GM06990 (cell line): ENCODE data around the gene DLG2.

Source experiments
- DNase-seq: peaks from one replicate; pipeline ENCODE4 v3.0.0-alpha.2; 2011; ENCODE audit not compliant: insufficient read length; ENCODE audit errors: extremely low read depth
- H3K27me3 ChIP-seq: replicated peaks from 2 replicates; pipeline ENCODE4 v1.6.0; 2011; ENCODE audit warnings: low read length; ENCODE audit not compliant: control insufficient read depth, insufficient read depth
- H3K36me3 ChIP-seq: 2 replicates; pipeline ENCODE4 v1.5.1; 2011; ENCODE audit warnings: low read length; ENCODE audit not compliant: control insufficient read depth, insufficient read depth
- H3K4me3 ChIP-seq: replicated peaks from 2 replicates; pipeline ENCODE4 v1.5.1; 2011; ENCODE audit warnings: low read depth, mild to moderate bottlenecking, control low read depth, low read length
- TF ChIP-seq, protein P1 (sequence below): IDR thresholded peaks from 2 replicates; pipeline ENCODE4 v1.5.1; 2011; ENCODE audit warnings: low read length, control low read depth, mild to moderate bottlenecking, inconsistent platforms; ENCODE audit not compliant: insufficient read depth, poor library complexity, severe bottlenecking

Gene DLG2

DNA sequence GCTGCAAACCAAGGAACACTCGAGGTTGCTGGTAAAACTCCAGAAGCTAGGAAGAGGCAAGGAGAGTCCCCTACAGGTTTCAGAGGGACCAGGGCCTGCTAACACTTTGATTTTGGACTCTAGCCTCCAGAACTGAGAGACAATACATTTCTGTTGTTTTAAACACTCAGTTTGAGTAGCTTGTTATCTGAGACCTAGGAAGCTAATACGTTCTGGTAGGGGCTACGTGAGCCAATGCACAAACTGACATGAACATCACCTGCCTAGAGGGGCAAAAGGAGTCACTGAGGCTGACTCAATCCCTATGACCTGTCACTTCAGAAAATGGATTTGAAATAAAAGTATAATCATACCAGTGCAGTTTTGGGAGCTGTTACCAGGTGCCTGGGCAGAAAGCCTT lies 1775.1 kb downstream of the DLG2 start:
- Histone ChIP-seq H3K4me3 (no peak overlapping the region), H3K36me3 (no peaks in the 10 kb centered on the region), H3K27me3 (no peaks in the 10 kb centered on the region)
- TF ChIP-seq, protein P1, sequence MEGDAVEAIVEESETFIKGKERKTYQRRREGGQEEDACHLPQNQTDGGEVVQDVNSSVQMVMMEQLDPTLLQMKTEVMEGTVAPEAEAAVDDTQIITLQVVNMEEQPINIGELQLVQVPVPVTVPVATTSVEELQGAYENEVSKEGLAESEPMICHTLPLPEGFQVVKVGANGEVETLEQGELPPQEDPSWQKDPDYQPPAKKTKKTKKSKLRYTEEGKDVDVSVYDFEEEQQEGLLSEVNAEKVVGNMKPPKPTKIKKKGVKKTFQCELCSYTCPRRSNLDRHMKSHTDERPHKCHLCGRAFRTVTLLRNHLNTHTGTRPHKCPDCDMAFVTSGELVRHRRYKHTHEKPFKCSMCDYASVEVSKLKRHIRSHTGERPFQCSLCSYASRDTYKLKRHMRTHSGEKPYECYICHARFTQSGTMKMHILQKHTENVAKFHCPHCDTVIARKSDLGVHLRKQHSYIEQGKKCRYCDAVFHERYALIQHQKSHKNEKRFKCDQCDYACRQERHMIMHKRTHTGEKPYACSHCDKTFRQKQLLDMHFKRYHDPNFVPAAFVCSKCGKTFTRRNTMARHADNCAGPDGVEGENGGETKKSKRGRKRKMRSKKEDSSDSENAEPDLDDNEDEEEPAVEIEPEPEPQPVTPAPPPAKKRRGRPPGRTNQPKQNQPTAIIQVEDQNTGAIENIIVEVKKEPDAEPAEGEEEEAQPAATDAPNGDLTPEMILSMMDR: no peak
- DNase-seq: no peak

GRCh38 chr11:83847467-83848034 lies 1779.6 kb downstream of the DLG2 start:
- Histone ChIP-seq H3K4me3 (no peak overlapping the region), H3K36me3 (no peaks in the 10 kb centered on the region), H3K27me3 (no peaks in the 10 kb centered on the region)
- DNase-seq: no peak
- TF ChIP-seq, protein P1: no peak

GRCh38 chr11:83845797-83846196 lies 1781.3 kb downstream of the DLG2 start:
- no peak overlapping the region for H3K4me3 ChIP-seq
- H3K27me3 ChIP-seq: no peaks in the 10 kb centered on the region
- no peak for DNase-seq
- no peaks in the 10 kb centered on the region for H3K36me3 ChIP-seq
- TF ChIP-seq, protein P1: no peak

DNA sequence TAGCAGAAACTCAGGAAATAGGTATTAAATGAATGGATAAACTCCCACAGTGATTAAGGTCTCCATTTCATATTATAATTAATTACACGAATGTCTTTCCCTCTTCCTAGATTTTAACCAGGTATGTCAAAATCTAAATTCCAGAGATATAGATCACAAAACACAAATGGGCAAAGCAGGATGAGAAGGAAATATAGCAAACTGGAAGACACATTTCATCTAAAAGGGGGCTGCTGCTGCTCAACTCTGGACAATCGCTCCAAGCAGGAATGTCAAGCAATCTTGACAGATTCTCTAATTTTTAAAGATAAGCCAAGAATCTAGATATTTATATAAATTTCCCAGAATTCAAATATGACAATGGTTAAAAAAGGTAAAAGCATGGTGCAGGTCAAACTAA lies 1786.8 kb downstream of the DLG2 start:
- Histone ChIP-seq H3K36me3 (no peaks in the 10 kb centered on the region), H3K4me3 (no peak overlapping the region), H3K27me3 (no peaks in the 10 kb centered on the region; the same call in 1 of the 2 replicates)
- no peak for DNase-seq
- TF ChIP-seq, protein P1: no peak

DNA sequence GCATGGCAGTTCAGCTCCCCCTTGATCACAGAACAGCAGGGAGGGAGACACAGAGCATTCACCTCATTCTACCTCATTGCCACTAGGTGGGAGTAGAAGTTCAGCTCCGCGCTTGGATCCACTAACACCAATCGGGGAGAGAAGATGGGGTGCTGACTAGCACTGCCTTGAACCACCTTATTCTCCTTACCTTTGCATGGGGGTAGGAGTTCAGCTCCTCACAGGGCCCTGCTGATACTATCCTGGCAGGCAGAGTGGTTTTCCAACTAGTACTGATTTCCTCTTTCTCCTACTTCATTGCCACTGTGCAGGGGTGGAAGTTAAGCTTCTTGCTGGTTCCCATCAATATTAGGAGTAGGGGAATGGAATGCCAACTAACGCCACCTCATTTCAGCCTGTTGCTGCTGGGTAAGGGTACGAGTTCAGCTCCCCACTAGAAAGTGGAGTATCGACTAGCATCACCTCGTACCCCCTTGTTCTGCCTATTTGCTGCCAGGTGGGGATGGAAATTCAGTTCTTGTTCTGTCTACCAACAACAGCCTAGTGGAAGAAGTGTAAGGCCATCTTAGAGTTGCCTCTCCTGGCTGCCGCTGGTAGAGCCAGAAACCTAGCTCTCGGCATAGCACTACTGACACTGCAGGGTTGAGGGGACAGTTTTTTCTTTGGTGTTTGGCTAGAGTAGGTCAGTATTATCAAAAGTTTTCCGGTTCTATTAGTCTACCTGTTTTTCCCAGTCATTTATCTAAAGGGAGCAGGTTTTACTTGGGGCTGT lies 1790.1 kb downstream of the DLG2 start:
- H3K36me3 ChIP-seq: no peaks in the 10 kb centered on the region
- H3K4me3 ChIP-seq: no peak overlapping the region
- no peaks in the 10 kb centered on the region; the same call in 1 of the 2 replicates for H3K27me3 ChIP-seq
- DNase-seq: no peak
- TF ChIP-seq, protein P1: peak; percentile 73
